Posterior cingulate gyrus (tissue), 11 donors: ENCODE measurements around the gene ZNG1B.
"Not testable (repeated sequence)": the region's sequence is repeated elsewhere in the genome, so short reads cannot be mapped to it uniquely, and the experiment has no call there.

Experiments
- DNase-seq, 10 donors: peaks; one replicate each; pipeline versions ENCODE4 v3.0.0 to v3.0.0-alpha.2; 2020 to 2021; ENCODE audit warnings: mixed read lengths in 3 of 10
- intact Hi-C: fragments of 100-400 bp; cut with DNase I; formaldehyde crosslinking; loops from one replicate; pipeline ENCODE4 v1.15.1; 2023

Gene ZNG1B

DNA sequence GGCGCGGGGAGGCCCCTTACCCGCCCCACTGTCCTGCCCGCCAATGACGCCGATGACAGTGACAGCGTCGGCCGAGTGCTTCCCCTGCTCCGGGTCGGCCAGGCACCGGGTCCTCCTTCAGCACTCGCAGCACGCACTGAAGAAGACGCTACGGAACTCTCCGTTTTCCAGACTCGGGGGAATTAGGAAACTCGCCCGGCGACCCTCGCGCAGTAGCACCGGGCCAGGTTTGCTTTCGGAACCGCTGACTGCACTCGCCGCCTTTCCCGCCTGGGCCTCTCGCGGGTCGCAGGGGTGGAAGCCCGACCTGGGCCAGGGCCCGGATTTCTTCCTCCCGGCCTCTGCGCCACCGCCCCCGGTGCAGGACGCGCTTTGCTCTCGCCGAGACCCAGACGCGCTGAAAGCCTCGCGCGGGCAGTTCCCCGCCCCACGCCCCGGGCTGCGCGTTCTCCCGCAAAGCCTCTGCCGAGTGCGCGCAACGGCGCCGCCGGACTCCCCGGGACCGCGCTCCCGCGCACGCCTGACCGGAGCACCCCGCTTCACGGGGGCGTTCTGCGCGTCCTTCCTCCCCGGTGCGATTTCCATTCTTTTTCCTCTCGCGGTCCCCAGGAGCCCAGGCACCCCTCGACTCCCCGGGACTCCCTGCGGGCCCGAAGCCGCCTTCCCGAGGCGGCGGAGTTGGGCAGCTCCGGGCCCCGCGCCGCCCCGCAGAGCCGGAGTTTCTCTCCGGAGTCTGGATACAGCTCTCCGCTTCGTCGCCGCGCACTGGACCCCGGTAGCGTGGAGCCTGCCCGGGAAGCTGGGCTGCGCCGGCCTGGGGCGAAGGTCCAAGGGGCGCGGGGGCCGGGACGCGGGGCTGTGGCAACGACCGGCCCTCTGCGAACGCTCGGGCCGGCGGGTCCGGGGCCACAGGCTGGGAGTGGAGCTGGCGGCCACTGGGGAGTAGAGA is 65.9 kb downstream of the ZNG1B start:
- DNase-seq = peak in 1 of 10 donors; percentile 80
- intact Hi-C loops = not testable (repeated sequence)

DNA sequence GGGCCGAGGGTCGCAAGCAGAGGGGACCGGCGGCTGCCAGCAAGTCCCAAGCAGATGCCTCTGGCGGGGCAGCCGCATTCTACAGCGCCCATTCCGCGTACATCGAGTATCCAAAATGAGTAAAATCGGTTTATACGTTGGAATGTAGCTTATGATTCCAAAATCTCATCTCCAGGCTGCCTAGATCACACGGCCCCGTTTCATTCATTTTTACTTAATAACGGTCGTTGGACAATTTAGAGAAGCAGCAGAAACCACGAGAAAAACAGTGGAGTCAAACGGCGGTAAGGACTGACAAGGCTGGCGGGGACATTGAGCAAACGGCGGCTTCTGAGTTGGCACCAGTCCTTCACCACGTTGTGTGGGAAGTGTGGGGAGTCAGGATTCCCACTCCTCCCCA is 66.6 kb downstream of the ZNG1B start:
- intact Hi-C loops, DNase-seq: not testable (repeated sequence)

DNA sequence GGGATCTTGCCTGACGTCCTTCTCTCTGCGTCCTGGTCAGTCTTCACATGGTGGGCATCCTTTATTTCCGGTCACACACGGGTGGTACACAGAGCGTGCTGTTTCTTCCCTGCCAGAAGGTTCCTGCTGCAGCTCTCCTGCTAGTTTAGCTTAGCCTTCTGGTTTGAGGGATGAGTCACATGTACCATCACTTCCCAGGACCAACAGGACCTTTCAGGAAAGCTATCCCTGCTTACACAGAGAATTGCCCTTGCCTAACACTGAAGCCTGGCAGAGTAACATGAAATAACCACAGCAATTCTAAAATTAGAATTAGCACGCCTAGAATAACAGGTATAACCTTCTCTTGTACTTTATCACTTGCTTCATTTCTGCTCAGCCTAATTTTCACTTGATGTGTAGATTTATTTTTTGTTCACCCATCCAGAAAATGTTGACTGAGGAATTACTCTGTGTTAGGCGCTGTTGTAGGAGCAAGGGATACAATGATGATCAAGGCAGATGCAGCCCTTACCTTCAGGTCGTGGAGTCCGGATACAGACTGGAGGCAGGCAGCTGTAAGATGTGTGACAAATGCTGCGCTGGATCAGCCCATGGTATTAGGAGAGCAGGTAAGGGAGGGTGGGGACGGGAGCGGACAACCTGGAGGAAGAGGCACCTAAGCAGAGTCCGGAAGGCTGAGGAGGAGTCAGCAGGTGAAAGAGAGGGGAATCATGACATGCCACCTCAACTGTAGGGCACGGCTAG is 70.1 kb downstream of the ZNG1B start:
- intact Hi-C loops, DNase-seq: not testable (repeated sequence)

DNA sequence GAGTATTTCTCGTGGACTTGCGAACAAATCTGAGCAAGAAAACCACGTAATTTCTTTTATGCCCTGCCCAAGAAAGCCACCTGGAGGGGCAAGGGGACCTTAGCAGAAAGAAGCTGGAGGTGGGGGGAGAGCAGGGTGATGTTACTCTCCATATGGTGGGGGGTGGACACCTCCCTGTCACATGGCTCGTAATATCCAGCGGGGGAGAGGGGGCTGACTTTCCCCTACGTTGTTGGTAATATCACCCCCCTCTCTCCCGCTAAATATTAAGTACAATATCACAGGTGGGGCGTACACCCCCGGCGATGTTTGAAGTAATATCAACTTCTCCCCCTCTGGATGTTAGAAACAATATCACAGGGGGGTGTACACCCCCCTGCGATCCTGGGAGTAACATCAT is 70.7 kb downstream of the ZNG1B start:
- DNase-seq, intact Hi-C loops: not testable (repeated sequence)

DNA sequence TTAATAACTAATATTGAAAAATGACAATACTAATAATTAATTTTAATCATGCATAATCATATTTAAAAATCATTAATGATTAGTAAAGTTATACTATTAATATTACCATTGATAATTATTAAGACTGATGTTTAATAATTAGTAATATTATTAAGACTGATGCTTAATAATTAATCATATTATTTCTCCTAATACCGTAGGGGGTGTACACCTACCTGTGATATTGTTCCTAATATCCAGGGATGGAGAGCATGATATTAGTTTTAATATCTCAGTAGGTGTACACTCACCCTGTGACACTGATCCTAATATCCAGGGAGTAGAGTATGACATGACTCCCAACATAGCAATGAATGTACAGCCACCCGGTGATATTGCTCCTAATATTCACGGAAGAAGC is 73.4 kb downstream of the ZNG1B start:
- intact Hi-C loops, DNase-seq: not testable (repeated sequence)

DNA sequence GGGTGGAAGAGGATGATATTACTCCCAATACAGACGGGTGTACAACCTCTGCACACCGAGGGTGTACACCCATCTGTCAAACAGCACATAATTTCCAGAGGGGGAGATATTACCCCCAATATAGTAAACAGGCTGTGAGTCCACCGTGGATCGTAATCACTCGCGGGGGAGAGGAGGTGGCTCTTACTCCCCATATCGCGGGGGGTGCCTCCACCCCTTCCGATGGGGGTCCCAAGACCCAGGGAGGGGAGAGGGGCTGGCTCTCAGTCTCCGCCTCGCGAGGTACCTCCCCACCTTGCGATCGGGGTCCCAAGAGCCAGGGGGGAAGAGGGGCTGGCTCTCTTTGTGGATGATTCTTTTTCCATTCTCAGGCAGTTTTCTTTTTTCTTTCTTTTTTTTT is 74.4 kb downstream of the ZNG1B start:
- intact Hi-C loops = not testable (repeated sequence)
- peak in 1 of 10 donors; percentile 70 for DNase-seq

DNA sequence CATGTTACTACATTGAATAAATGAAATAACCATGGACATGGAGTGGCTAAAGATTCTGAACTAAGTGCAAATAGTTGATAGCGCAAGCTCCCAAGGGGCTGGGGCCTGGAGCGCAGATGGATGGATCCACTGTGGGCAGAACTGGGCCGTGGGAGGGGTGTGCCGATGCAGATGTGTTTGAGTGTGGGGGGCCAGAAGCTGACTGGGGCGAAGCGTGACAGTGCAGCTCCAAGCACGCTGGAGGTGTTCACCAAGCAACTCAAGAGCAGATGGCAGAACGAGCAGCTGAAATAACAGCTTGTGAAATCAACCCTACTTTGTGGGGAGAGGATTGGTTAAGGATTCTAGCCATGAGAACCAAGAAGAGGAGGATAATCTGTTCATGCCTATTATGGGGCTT is 78.0 kb downstream of the ZNG1B start:
- DNase-seq, intact Hi-C loops: not testable (repeated sequence)

DNA sequence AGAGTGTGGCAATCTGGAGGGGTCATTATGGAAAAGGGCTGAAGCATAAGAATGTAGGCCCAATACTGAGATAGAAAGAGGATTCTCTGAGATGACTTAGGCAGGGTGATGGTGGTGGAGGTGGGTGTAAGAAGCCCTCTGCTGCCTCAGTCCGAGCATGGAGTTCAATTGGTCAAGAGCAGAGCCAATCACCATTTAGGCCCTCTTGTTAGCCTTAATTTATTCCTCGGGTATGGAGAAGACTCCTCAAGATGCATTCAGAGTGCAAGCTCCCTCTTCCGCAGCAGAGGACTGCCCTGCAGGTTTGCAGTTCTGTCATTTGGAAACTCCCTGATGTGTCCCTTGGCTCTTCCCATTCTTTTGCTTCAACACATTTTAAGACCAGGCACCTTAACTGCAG is 78.5 kb downstream of the ZNG1B start:
- intact Hi-C loops, DNase-seq: not testable (repeated sequence)

DNA sequence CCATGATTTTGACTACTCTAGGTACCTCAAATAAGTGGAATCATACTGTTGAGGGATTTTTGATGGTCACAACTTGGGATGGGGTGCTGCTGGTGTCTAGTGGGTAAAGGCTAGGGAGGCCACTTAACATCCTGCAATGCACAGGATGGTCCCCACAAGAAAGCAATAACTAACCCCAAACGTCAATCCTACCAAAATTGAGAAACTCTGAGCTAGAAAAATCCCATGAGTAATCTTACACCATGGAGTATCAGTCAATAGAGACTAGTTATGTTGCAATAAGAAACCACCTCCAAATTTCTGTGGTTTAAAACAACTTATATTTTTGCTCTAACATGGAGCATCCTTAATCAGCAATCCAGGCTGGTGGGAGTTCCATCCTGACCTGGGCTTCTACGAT is 79.5 kb downstream of the ZNG1B start:
- intact Hi-C loops, DNase-seq: not testable (repeated sequence)

DNA sequence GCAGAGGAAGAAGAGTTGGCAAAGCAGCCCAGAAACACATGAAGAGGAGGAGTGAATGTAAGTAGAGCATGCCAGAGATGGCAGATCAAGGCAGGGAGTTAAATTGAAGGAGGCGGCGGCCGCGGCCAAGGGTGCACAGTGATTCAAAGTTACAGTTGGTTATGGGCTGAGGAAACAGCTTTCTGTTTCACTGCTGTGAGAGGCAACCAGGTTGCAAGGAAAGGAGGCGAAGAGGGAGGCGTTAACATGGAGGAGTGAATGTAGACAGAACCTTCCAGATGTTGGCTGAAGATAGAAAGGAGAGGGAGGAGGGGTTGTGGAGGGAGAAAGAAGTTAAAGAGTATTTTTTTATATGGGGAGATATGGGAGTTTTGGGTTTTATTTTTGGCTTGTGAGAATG is 83.3 kb downstream of the ZNG1B start:
- intact Hi-C loops = not testable (repeated sequence)

DNA sequence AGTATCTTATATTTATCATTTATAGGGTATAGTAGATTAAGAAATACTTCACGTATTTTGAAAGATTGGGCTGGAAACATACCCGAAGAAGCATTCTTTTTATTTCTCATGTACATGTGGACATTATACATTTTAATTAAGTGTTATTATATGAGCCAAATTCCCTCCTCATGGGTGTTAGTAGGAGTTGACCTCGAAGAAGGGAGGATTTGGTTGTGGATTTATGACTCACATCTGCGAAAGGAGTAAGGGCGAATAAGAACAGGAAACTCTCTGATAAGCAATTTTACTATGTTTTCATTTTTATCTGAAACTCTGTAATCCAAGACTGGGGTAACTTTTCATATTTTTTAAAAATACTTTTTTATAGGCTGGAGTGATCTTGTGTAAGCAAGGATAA is 84.0 kb downstream of the ZNG1B start:
- DNase-seq, intact Hi-C loops: not testable (repeated sequence)

More for the DNA sequence above, 83.3 kb downstream of the ZNG1B start:
- peak in 1 of 10 donors; percentile 68 for DNase-seq

DNA sequence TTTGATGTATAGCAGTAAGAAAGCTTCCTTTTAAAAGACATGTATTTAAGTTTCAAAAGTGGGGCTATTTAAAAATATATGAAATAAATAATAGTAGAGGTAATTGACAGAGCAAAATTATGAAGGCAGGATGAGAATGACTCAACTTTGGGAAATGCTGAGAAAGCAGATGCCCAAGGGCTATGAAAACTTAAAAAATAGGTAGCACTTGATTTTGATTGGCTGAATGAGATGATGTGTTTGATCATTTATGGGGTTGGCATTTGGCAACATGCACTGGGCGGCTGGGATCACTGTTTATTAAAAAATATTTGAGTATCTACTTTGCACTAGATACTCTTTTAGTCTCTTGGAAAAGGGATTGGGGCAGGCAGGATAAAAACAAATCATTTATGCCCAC is 87.5 kb downstream of the ZNG1B start:
- DNase-seq, intact Hi-C loops: not testable (repeated sequence)

DNA sequence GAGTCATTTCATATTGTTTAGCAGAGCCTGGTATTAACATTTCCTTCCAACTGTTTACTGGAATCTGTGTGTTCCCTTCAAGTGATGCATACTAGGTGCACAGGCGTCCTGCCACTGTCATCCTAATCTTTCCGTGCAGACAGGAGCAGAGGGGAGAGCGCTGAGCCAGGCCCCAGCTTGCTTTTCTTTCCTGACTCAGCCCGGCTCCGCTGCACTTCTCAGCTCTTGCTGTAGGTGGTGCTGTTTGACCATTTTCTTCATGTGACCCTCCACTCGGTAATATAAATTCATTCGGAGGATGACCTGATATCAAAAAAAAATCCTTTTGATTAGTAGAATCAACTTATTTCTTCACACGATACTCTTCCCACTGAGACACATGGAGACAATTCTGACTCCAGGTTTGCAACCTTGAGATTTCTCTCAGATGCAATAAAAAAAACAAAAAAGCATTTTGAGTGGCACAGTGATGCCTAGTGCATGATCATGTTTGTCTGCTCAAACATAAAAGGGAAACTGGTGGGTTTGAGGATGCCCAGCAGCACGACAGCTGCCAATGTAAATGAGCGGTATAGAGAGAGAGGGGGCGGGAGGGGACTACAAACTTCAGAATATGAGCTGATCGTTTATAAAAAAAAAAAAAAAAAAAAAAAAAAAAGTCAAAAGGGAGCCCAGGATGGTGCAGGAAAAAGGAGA is 90.0 kb downstream of the ZNG1B start:
- DNase-seq, intact Hi-C loops: not testable (repeated sequence)

DNA sequence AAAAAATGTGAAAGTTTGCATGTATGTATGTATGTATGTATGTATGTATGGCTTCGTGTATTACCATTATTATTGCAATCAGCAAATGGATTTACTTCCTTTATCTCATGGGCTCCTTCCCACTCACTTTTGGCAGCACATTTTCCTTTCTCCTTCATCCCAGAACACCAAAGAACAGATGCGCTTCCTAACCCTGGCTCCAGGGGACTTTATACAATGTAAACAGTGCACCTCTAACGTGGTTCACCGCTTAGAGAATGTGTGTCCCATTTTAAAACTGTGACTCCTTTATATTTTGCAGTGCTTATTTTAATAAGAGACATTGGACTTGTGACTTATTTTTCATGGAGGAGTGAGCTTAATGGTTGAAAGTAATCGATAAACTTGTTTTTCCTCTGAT is 90.6 kb downstream of the ZNG1B start:
- intact Hi-C loops, DNase-seq: not testable (repeated sequence)

DNA sequence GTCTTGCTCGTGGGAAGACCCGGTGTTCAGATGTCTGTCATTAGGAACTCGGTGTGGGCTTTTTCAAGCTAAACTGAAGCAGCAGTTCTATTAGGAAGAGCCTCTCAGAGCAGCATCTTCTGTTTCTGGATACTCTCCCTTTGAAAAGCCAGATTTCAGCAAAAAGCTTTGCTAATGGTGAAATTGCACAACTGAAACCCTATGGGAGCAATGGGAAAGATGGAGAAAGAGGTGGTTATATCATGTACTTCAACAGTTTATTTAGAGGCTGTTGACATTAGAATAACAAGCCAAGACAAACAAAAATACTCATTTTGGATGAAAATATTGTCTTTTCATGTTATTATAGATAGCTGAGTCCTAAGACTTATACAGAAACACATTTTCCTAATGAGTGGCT is 91.4 kb downstream of the ZNG1B start:
- intact Hi-C loops, DNase-seq: not testable (repeated sequence)

DNA sequence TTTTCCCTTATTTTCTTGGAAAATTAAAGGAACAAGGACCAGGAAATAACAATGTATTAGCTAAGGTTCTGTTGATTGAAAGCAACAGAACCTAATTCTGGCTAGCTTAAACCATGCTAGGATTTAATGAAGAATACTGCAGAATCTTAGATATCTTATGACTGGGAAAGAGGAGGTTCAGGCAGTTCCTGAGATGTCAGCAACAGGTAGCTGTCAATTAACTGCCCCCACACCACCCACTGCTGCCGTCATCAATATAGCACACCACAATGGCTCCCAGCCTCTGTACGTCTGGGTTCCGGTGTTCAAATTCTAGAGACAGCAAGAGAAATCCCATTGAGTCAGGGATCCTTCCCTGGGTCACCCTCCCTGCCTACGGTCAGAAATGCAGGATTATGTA is 95.5 kb downstream of the ZNG1B start:
- DNase-seq, intact Hi-C loops: not testable (repeated sequence)

DNA sequence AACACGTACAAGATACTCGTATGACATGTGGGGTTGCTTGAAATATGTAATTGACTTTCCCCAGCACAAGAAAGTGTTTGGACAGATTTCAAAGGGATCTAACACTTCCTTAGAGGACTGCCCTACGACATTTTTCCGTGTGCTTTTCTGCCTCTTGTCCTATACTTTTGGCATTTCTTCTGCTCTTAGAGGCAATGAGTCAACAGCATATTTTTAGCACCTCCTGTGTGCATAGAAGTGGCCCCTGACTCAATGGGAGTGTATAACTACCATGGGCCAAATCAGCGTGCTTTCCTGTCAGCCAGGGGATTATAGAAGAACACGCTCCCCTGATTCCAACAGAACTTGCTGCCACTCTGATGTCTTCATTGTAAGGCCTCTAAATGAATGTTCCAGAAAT is 99.1 kb downstream of the ZNG1B start:
- DNase-seq, intact Hi-C loops: not testable (repeated sequence)

DNA sequence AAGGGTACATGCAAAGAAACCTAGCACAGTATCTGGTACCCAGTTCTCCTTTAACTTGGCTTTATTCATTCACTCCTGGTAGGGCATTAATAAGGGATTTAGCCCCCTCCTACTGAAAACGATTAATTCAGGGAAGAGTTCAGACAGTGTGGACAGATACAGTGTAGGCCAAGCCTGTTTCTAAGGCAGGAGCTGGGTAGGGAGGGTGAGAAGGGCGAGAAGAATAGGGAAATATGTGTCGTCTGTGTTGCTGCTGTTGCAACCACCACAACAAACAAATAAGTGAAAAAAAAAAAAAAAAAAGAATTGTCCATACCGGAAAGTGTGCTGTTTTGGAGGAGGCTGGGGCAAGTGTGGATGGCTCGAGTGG is 103.3 kb downstream of the ZNG1B start:
- DNase-seq, intact Hi-C loops: not testable (repeated sequence)

DNA sequence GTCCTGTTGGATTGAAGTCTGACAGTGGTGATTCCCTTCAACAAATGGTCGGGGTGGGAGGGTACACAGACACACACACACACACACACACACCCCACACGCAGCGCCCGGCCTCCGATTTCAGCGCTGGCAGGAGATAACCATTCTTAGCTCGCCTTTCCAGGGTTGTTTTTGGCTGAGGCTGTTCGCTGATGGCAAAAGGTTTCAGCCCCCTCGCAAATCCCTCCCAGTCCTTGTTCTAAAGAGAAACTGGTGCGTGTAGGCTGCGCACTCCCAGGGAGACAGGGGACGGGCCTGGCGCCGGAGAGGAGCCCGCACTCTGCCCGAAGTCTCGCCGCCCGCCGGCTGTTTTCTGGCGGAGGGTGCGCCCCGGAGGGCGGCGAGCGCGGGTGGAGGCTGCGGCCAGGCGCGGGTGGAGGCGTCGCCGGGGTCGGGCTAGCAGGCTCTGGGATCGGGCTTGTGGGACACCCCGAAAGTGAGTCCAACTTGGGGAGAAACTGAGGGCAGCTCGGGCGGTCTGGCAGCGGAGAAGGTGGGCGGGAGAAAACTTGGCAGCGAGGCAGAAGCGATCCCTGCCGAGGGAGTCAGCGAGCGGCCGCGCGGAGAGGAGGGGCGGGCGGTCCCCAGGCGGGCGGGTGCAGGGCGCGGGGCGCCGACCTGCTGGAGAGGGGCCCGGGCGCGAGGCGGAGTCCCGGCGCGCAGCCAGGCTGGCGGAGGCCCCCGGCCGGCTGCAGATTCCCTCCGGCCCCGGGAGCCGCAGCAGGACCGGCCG is 103.9 kb downstream of the ZNG1B start:
- peak in 7 of 10 donors; percentile 6 to 74 (median 26) for DNase-seq
- intact Hi-C loops = not testable (repeated sequence)

DNA sequence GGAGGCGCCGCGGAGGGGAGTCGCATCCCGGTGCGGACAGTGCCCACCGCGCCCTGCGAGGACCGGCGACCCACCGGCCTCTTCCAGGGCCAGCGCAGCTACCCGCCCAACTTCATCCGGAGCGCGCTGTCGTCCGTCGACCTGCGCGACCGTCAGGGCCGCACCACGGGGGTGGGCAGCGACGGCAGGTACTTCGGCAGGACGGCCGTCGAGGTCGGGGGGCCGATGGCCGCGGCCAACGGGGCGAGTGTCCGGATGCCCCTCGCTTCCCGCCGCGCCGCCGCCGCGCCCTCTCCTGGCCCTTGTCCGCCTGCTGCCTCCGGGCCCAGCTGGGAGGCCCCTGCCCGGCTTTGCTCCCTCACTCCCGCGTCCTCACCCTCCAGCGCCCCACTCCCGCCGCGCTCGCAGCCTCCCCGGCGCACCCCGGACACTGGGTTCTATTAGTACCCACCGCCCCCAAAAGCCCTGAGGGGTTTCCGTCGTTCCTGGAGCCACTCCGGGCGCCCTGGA is 104.5 kb downstream of the ZNG1B start:
- intact Hi-C loops = not testable (repeated sequence)

More for the DNA sequence above, 104.5 kb downstream of the ZNG1B start:
- peak in 2 of 10 donors; percentile 4 to 73 for DNase-seq
